IMR-90 (cell line): ENCODE results near the gene SART1. TPM values are rescaled to one million over a fixed set of nuclear protein-coding genes. Genes with fewer than 3 reads are reported as not detected.

ENCODE experiments used
- ATAC-seq: fragments of 200-7000 bp; cut with Tn5 transposase; 2 replicates; pipeline ENCODE4 v1.9.1; 2020; ENCODE audit warnings: low read depth, mild to moderate bottlenecking, moderate library complexity
- BruUV-seq: library from RNA; stranded (reverse); fragments of 400-500 nt; replicated peaks from 2 replicates; lab custom pipeline; 2021; lab: Mats Ljungman, UMichigan
- CTCF ChIA-PET: fragments of 300-600 bp; formaldehyde crosslinking; extraction: SDS; loops from one replicate; lab custom pipeline; 2021; ENCODE audit warnings: antibody characterized with exemption; lab: Yijun Ruan, JAX
- POLR2A ChIA-PET: fragments of 300-600 bp; sonication (Branson Sonifier 250); formaldehyde crosslinking; loops from one replicate; lab custom pipeline; 2022; ENCODE audit warnings: antibody characterized with exemption; ENCODE audit not compliant: unreplicated experiment; lab: Charles Lee
- DNase-seq: peaks from one replicate; pipeline ENCODE4 v3.0.0; 2013
- H2AFZ ChIP-seq: replicated peaks from 2 replicates; pipeline ENCODE3; 2013; ENCODE audit warnings: low read length, mild to moderate bottlenecking; ENCODE audit not compliant: poor library complexity
- H2AK5ac ChIP-seq: 2 replicates; pipeline ENCODE4 v1.6.1; 2013; ENCODE audit warnings: low read depth, low read length, inconsistent platforms
- H2AK9ac ChIP-seq: replicated peaks from 2 replicates; pipeline ENCODE3; 2013; ENCODE audit warnings: mild to moderate bottlenecking, low read depth, low read length, moderate library complexity; ENCODE audit not compliant: poor library complexity
- H2BK120ac ChIP-seq: 2 replicates; pipeline ENCODE4 v1.6.1; 2013; ENCODE audit warnings: low read depth, low read length, inconsistent platforms
- H2BK15ac ChIP-seq: 3 replicates; pipeline ENCODE4 v1.6.1; 2013; ENCODE audit warnings: low read depth, low read length, inconsistent platforms
- H2BK20ac ChIP-seq: 2 replicates; pipeline ENCODE4 v1.6.1; 2013; ENCODE audit warnings: low read depth, mild to moderate bottlenecking, inconsistent platforms, low read length, moderate library complexity
- H2BK5ac ChIP-seq: 2 replicates; pipeline ENCODE4 v1.6.1; 2013; ENCODE audit warnings: mild to moderate bottlenecking, low read depth, low read length, inconsistent platforms; ENCODE audit not compliant: poor library complexity, severe bottlenecking
- H3K14ac ChIP-seq: replicated peaks from 2 replicates; pipeline ENCODE4 v1.6.1; 2013; ENCODE audit warnings: low read depth, low read length, inconsistent platforms
- H3K18ac ChIP-seq: 2 replicates; pipeline ENCODE4 v1.6.1; 2013; ENCODE audit warnings: low read depth, low read length, control low read depth
- H3K23ac ChIP-seq: 2 replicates; pipeline ENCODE4 v1.6.1; 2013; ENCODE audit warnings: low read depth, low read length, inconsistent platforms
- H3K27ac ChIP-seq: 2 replicates; pipeline ENCODE4 v1.5.1; 2013; ENCODE audit warnings: mild to moderate bottlenecking, control low read depth, low read length; ENCODE audit not compliant: insufficient read depth
- H3K27me3 ChIP-seq: 2 replicates; pipeline ENCODE4 v1.6.1; 2013; ENCODE audit warnings: low read length; ENCODE audit not compliant: control insufficient read depth, insufficient read depth
- H3K36me3 ChIP-seq: 2 replicates; pipeline ENCODE4 v1.6.1; 2013; ENCODE audit warnings: low read length, mixed read lengths; ENCODE audit not compliant: control insufficient read depth, insufficient read depth
- H3K4ac ChIP-seq: 2 replicates; pipeline ENCODE4 v1.6.1; 2013; ENCODE audit warnings: low read depth, low read length, inconsistent platforms
- H3K4me1 ChIP-seq: 2 replicates; pipeline ENCODE4 v1.6.1; 2013; ENCODE audit warnings: low read length, mixed read lengths; ENCODE audit not compliant: control insufficient read depth, insufficient read depth
- H3K4me2 ChIP-seq: 2 replicates; pipeline ENCODE4 v1.6.1; 2013; ENCODE audit warnings: low read depth, mild to moderate bottlenecking, control low read depth, low read length, moderate library complexity
- H3K4me3 ChIP-seq: 2 replicates; pipeline ENCODE4 v1.5.1; 2013; ENCODE audit warnings: low read depth, mild to moderate bottlenecking, control low read depth, low read length, moderate library complexity; ENCODE audit not compliant: insufficient read depth
- H3K56ac ChIP-seq: 2 replicates; pipeline ENCODE4 v1.6.1; 2013; ENCODE audit warnings: low read length, inconsistent platforms; ENCODE audit not compliant: insufficient read depth; ENCODE audit errors: extremely low read depth
- H3K79me1 ChIP-seq, 2 experiments: 2 replicates each; pipeline ENCODE4 v1.6.1; 2013; ENCODE audit warnings: low read length in 2 of 2, inconsistent platforms in 1 of 2, low read depth in 1 of 2
- H3K9ac ChIP-seq: 2 replicates; pipeline ENCODE4 v1.6.1; 2013; ENCODE audit warnings: low read depth, low read length, control low read depth
- H3K9me1 ChIP-seq: 2 replicates; pipeline ENCODE4 v1.6.1; 2013; ENCODE audit warnings: low read length, inconsistent platforms; ENCODE audit not compliant: insufficient read depth
- H3K9me3 ChIP-seq: 2 replicates; pipeline ENCODE4 v1.6.1; 2013; ENCODE audit warnings: low read length; ENCODE audit not compliant: control insufficient read depth, insufficient read depth
- H4K20me1 ChIP-seq: 2 replicates; pipeline ENCODE4 v1.6.1; 2013; ENCODE audit warnings: low read length, inconsistent platforms; ENCODE audit not compliant: insufficient read depth
- H4K5ac ChIP-seq: 2 replicates; pipeline ENCODE4 v1.6.1; 2013; ENCODE audit warnings: mild to moderate bottlenecking, low read depth, low read length, control low read depth
- H4K8ac ChIP-seq, 2 experiments: 2 replicates each; pipeline ENCODE4 v1.6.1; 2013; ENCODE audit warnings: low read depth in 2 of 2, low read length in 2 of 2, control low read depth in 1 of 2, inconsistent platforms in 1 of 2
- H4K91ac ChIP-seq: 2 replicates; pipeline ENCODE4 v1.6.1; 2013; ENCODE audit warnings: low read depth, low read length, inconsistent platforms; ENCODE audit not compliant: insufficient read depth
- CEBPB ChIP-seq: IDR thresholded peaks from 2 replicates; pipeline ENCODE4 v1.6.1; 2012; ENCODE audit warnings: low read depth, low read length, improper control_type of control experiment
- CHD1 ChIP-seq: IDR thresholded peaks from 2 replicates; pipeline ENCODE4 v1.6.1; 2012; ENCODE audit warnings: low read depth, low read length, improper control_type of control experiment
- MAFK ChIP-seq: IDR thresholded peaks from 2 replicates; pipeline ENCODE4 v1.6.1; 2012; ENCODE audit warnings: low read depth, low read length, improper control_type of control experiment
- MAZ ChIP-seq: IDR thresholded peaks from 2 replicates; pipeline ENCODE4 v1.6.1; 2012; ENCODE audit warnings: low read depth, mild to moderate bottlenecking, low read length, improper control_type of control experiment, moderate library complexity, borderline replicate concordance
- MXI1 ChIP-seq: IDR thresholded peaks from 2 replicates; pipeline ENCODE4 v1.6.1; 2012; ENCODE audit warnings: low read depth, mild to moderate bottlenecking, low read length, moderate library complexity, borderline replicate concordance
- NFE2L2 ChIP-seq: fragments of 150-350 bp; IDR thresholded peaks from 2 replicates; pipeline ENCODE4 v1.6.1; 2016; ENCODE audit warnings: low read depth, mild to moderate bottlenecking, low read length
- POLR2A ChIP-seq: IDR thresholded peaks from 2 replicates; pipeline ENCODE4 v1.6.1; 2012; ENCODE audit warnings: mild to moderate bottlenecking, low read depth, low read length
- RFX5 ChIP-seq: IDR thresholded peaks from 2 replicates; pipeline ENCODE4 v1.8.0; 2012; ENCODE audit warnings: low read depth, mild to moderate bottlenecking, low read length, moderate library complexity
- SMC3 ChIP-seq: fragments of 150-350 bp; IDR thresholded peaks from 2 replicates; pipeline ENCODE4 v1.6.1; 2016; ENCODE audit warnings: low read depth, mild to moderate bottlenecking, antibody characterized with exemption, low read length, moderate library complexity
- WGBS, 2 experiments: methylation state at CpG; one replicate each; pipeline versions ENCODE4 v1.1.5 to v1.1.7; 2013; ENCODE audit warnings: missing lambda C conversion rate in 2 of 2; ENCODE audit not compliant: insufficient read length in 1 of 2; ENCODE audit errors: extremely low coverage in 2 of 2; 5-methylcytosine and 5-hydroxymethylcytosine counted together
- dilution Hi-C: fragments of 300-500 bp; cut with HindIII; formaldehyde crosslinking; loops from one replicate; pipeline ENCODE4 v1.14.3; 2018; ENCODE audit warnings: low sequenced_read_pairs; ENCODE audit not compliant: unreplicated experiment
- in situ Hi-C: fragments of 300-500 bp; cut with MboI; formaldehyde crosslinking; loops from 3 replicates; pipeline ENCODE4 v1.14.3; 2019; ENCODE audit warnings: low sequenced_read_pairs, inconsistent platforms, mixed read lengths
- intact Hi-C: fragments of 100-400 bp; cut with micrococcal nuclease; formaldehyde crosslinking; loops from 2 replicates; pipeline ENCODE4 v1.10.0; 2022
- polyA plus RNA-seq, 3 experiments: library from polyadenylated mRNA; depleted of rRNA; stranded (reverse); fragments of >200 nt; gene quantifications; 2 replicates each; pipeline ENCODE4 v1.2.3, GENCODE V29; 2012; ENCODE audit warnings: low replicate concordance in 1 of 3
- total RNA-seq: library from RNA; depleted of rRNA; stranded (reverse); fragments of >200 nt; gene quantifications from 2 replicates; pipeline ENCODE4 v1.2.3, GENCODE V29; 2012

SART1 gene
- total and polyA plus RNA-seq, 2 of the 4 experiments (the other 2 are of a cell fraction), result 25.5 to 43.5 TPM

GRCh38 chr11:65964906-65965305 is 3.4 kb downstream of the SART1 start:
- Histone ChIP-seq H4K8ac (no peak overlapping the region), H3K18ac (no peak overlapping the region), H3K9me3 (no peaks in the 10 kb centered on the region), H3K9ac (no peak overlapping the region), H2AFZ (no peak overlapping the region), H3K4me3 (no peak overlapping the region), H3K4ac (no peak overlapping the region), H4K20me1 (peaks cover 7% of the 10 kb centered on the region), H3K56ac (no peak overlapping the region), H3K23ac (no peak overlapping the region), H2BK120ac (no peak overlapping the region), H3K27ac (no peak overlapping the region), H3K9me1 (peaks cover 5% of the 10 kb centered on the region; the same call in 1 of the 2 replicates), H2AK9ac (no peak overlapping the region), H4K91ac (no peak overlapping the region), H3K4me1 (peaks cover 8% of the 10 kb centered on the region), H2BK15ac (no peak overlapping the region), H3K36me3 (peaks cover 53% of the 10 kb centered on the region), H3K14ac (no peak overlapping the region), H4K5ac (no peak overlapping the region), H3K4me2 (no peak overlapping the region), H3K79me1 (peaks cover 19 to 64% of the 10 kb centered on the region in 2 experiments), H3K27me3 (no peaks in the 10 kb centered on the region), H2BK5ac (no peak overlapping the region), H2AK5ac (no peak overlapping the region), H2BK20ac (no peak overlapping the region)
- intact Hi-C loops (loop anchor here (5.0 kb wide), 1 partner anchor 48 kb away; the partner anchor contains the start of genes C11orf68 and DRAP1), dilution Hi-C loops (no loop called here), in situ Hi-C loops (loop anchor here (5.0 kb wide), 1 partner anchor 73 kb away; the partner anchor contains the start of gene CCDC85B)
- 74% methylated on average over 5 of the region's 10 CpGs; no CpG with 5 or more reads in 1 of the 2 experiments for WGBS, 2 experiments
- TF ChIP-seq RFX5 (no peak), CEBPB (no peak), MXI1 (no peak), SMC3 (no peak), NFE2L2 (no peak), POLR2A (no peak), CHD1 (no peak), MAFK (no peak), MAZ (no peak)
- DNase-seq, result no peak
- BruUV-seq, result no TSS peak
- POLR2A ChIA-PET, result no interaction called here
- CTCF ChIA-PET, result no interaction called here
- ATAC-seq, result no peak
